Ascending aorta (tissue), 2 donors: ENCODE measurements around the gene GPX4. TPM values are rescaled to one million over a fixed set of nuclear protein-coding genes. Genes with fewer than 3 reads are reported as not detected.
A peak's percentile ranks its signal among the peaks of the same experiment; 100 is the strongest.

ENCODE experiments used
- DNase-seq, 2 donors: peaks; one replicate each; pipeline ENCODE4 v3.0.0-alpha.2; 2019; ENCODE audit warnings: low spot score in 2 of 2
- H3K27ac ChIP-seq, 2 donors: fragments of 200-600 bp; sonication (generic); one replicate each; pipeline ENCODE4 v1.5.1; 2016 to 2017; ENCODE audit warnings: mild to moderate bottlenecking in 1 of 2
- H3K27me3 ChIP-seq: fragments of 200-600 bp; sonication (generic); one replicate; pipeline ENCODE4 v1.5.1; 2017
- H3K36me3 ChIP-seq, 2 donors: fragments of 200-600 bp; sonication (generic); one replicate each; pipeline ENCODE4 v1.5.1; 2016
- H3K4me1 ChIP-seq, 2 donors: fragments of 200-600 bp; sonication (generic); one replicate each; pipeline ENCODE4 v1.5.1; 2016 to 2017; ENCODE audit warnings: mild to moderate bottlenecking in 1 of 2
- H3K4me3 ChIP-seq, 2 donors: fragments of 200-600 bp; sonication (generic); one replicate each; pipeline ENCODE4 v1.5.1; 2016 to 2017; ENCODE audit warnings: mild to moderate bottlenecking in 1 of 2
- H3K9me3 ChIP-seq, 2 donors: fragments of 200-600 bp; sonication (generic); one replicate each; pipeline ENCODE4 v1.5.1; 2016
- CTCF ChIP-seq, 3 experiments: fragments of 200-600 bp in 2 of 3; fragments of 450-650 bp in 1 of 3; sonication (generic) in 2 of 3; IDR thresholded peaks; one replicate each; pipeline ENCODE4 v1.5.1; 2016 to 2019; ENCODE audit warnings: antibody characterized with exemption in 3 of 3, mild to moderate bottlenecking in 1 of 3, moderate library complexity in 1 of 3
- intact Hi-C: fragments of 100-400 bp; cut with DNase I; formaldehyde crosslinking; loops from one replicate; pipeline ENCODE4 v1.15.1; 2023
- total RNA-seq: library from RNA; depleted of rRNA; stranded (reverse); fragments of >200 nt; gene quantifications from one replicate; pipeline ENCODE4 v1.1.0, GENCODE V29; 2016

Gene GPX4
- total RNA-seq, 1 donor from 2014 or later = 348 TPM

- TF ChIP-seq CTCF (IDR thresholded peaks at IDR 0.05) = no peak
- no peaks in the 10 kb centered on the region for H3K9me3 ChIP-seq
- intact Hi-C loops = no loop called here
- peaks cover 8 to 24% of the 10 kb centered on the region in 2 donors for H3K4me1 ChIP-seq
- peak overlapping the region; percentile 55 to 56 for H3K4me3 ChIP-seq
- no peak for DNase-seq
- H3K27me3 ChIP-seq = peaks cover 21% of the 10 kb centered on the region
- H3K36me3 ChIP-seq = no peaks in the 10 kb centered on the region
- peak overlapping the region; percentile 14 to 37 for H3K27ac ChIP-seq
These were observed 36.3 kb upstream of the GPX4 start for GRCh38 chr19:1067341-1067957.

- Histone ChIP-seq H3K4me1 (peaks cover 8 to 24% of the 10 kb centered on the region in 2 donors), H3K27me3 (peaks cover 21% of the 10 kb centered on the region), H3K4me3 (peak overlapping the region; percentile 55 to 56), H3K27ac (peak overlapping the region; percentile 14 to 37), H3K9me3 (no peaks in the 10 kb centered on the region), H3K36me3 (no peaks in the 10 kb centered on the region)
- no peak for DNase-seq
- TF ChIP-seq CTCF (IDR thresholded peaks at IDR 0.05) = no peak
- intact Hi-C loops = no loop called here
These were observed 35.5 kb upstream of the GPX4 start for GRCh38 chr19:1068009-1069001.

- peaks cover 8 to 24% of the 10 kb centered on the region in 2 donors for H3K4me1 ChIP-seq
- H3K27me3 ChIP-seq = peaks cover 21% of the 10 kb centered on the region
- peak; percentile 55 to 86 for DNase-seq
These were observed 34.6 kb upstream of the GPX4 start for GRCh38 chr19:1069009-1069779.

GRCh38 chr19:1070576-1070930, 33.2 kb upstream of the GPX4 start:
- intact Hi-C loops = no loop called here
- Histone ChIP-seq H3K4me3 (no peak overlapping the region), H3K9me3 (no peaks in the 10 kb centered on the region), H3K36me3 (no peaks in the 10 kb centered on the region), H3K4me1 (peaks cover 8 to 14% of the 10 kb centered on the region in 2 donors), H3K27ac (no peak overlapping the region), H3K27me3 (peaks cover 21% of the 10 kb centered on the region)
- DNase-seq = no peak
- no peak for TF ChIP-seq CTCF (IDR thresholded peaks at IDR 0.05)

More at GRCh38 chr19:1069009-1069779, 34.6 kb upstream of the GPX4 start:
- peak overlapping the region in 1 of 2 donors; percentile 56 for H3K4me3 ChIP-seq
- no peaks in the 10 kb centered on the region for H3K9me3 ChIP-seq
- no peaks in the 10 kb centered on the region for H3K36me3 ChIP-seq
- intact Hi-C loops = no loop called here
- TF ChIP-seq CTCF (IDR thresholded peaks at IDR 0.05) = no peak
- peak overlapping the region in 1 of 2 donors; percentile 37 for H3K27ac ChIP-seq
